ENCODE data around the gene MGP. TPM values are rescaled to one million over a fixed set of nuclear protein-coding genes. Genes with fewer than 3 reads are reported as not detected.

MGP gene
- total and polyA plus RNA-seq, 2 of the 8 experiments (the other 6 are each of a cell fraction or from before 2014, with no cell fraction given): not detected

DNA sequence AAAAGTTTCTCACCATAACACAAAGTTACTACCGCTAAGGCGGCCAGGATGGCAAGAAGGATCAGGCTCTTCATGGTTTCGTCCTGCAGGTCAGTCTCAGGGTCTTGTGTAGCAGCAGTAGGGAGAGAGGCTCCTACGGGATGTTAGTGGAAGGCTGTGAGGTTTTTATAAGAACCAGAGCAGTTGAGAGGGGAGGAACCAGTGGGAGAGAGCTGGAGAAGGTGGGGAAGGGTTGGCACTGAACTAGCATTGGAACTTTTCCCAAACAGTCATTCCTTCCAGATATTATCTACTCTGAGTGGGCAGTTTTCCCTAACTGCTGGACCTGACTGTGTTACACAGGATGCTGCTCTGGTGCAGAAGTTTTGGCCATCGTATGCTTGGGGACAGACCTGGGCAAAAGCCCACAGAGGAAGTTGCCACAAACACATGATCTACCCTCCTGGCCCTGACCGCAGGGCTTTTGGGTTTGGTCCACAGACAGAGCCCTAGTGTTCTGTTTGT, at the start of gene MGP (continued):
- TF ChIP-seq GTF2F1 (IDR thresholded peaks at IDR 0.05; ENCODE audit: borderline replicate concordance, low read depth, low read length): no peak
- TF ChIP-seq CHD7 (IDR thresholded peaks at IDR 0.05; ENCODE audit: insufficient replicate concordance, low read length): no peak
- TF ChIP-seq TEAD4 (IDR thresholded peaks at IDR 0.05; ENCODE audit: low read depth, low read length): no peak
- no peak for TF ChIP-seq RFX5 (IDR thresholded peaks at IDR 0.05; ENCODE audit: borderline replicate concordance, low read depth, low read length)
- no peak for TF ChIP-seq CHD2 (IDR thresholded peaks at IDR 0.05; ENCODE audit: low read length)

Data from H1 (cell line).